HepG2 (cell line): ENCODE results near the gene SLC25A22. TPM values are rescaled to one million over a fixed set of nuclear protein-coding genes. Genes with fewer than 3 reads are reported as not detected.

Source experiments
- HNF4G ChIP-seq, 2 experiments: sonication (generic) in 1 of 2; formaldehyde crosslinking in 1 of 2; IDR thresholded peaks; 2 replicates each; pipeline versions ENCODE4 v1.4.0 to v1.6.1; 2011 to 2020; ENCODE audit warnings: borderline replicate concordance in 2 of 2, low read depth in 2 of 2, mild to moderate bottlenecking in 2 of 2, low read length in 1 of 2, missing genetic modification reagents in 1 of 2, moderate library complexity in 1 of 2
- MYPOP ChIP-seq: sonication (generic); formaldehyde crosslinking; IDR thresholded peaks from 2 replicates; pipeline ENCODE4 v1.8.1; 2023; ENCODE audit warnings: mild to moderate bottlenecking, moderate library complexity, missing genetic modification reagents
- PHB2 ChIP-seq: fragments of 450-650 bp; IDR thresholded peaks from 2 replicates; pipeline ENCODE4 v1.6.1; 2018; ENCODE audit not compliant: partially characterized antibody
- RAD21 ChIP-seq: fragments of 450-650 bp; formaldehyde crosslinking; IDR thresholded peaks from 2 replicates; pipeline ENCODE4 v1.5.0; 2020; ENCODE audit warnings: mild to moderate bottlenecking
- ZFP37 ChIP-seq: sonication (generic); formaldehyde crosslinking; IDR thresholded peaks from 2 replicates; pipeline ENCODE4 v1.4.0; 2020; ENCODE audit warnings: missing genetic modification reagents, borderline replicate concordance
- ZNF274 ChIP-seq: sonication (generic); formaldehyde crosslinking; IDR thresholded peaks from 2 replicates; pipeline ENCODE4 v1.5.1; 2020; ENCODE audit warnings: mild to moderate bottlenecking, missing genetic modification reagents
- polyA plus RNA-seq, 8 experiments: library from polyadenylated mRNA; depleted of rRNA in 3 of 8; stranded (reverse) in 7 of 8; unstranded in 1 of 8; fragments of >200 nt; fragmentation: Illumina TruSeq in 4 of 8; extraction: Trizol in 4 of 8; gene quantifications; 2 replicates each; pipeline versions ENCODE4 v1.2.1 to v1.2.3, GENCODE V29; 2011 to 2016; ENCODE audit warnings: low read depth in 4 of 8, missing spikeins in 1 of 8, mixed read lengths in 1 of 8; ENCODE audit not compliant: insufficient read depth in 1 of 8
- total RNA-seq, 5 experiments: library from RNA; depleted of rRNA; stranded (reverse); fragments of >200 nt; fragmentation: Illumina TruSeq; extraction: Trizol; gene quantifications; 2 replicates each; pipeline ENCODE4 v1.2.3, GENCODE V29; 2016; ENCODE audit warnings: low read depth in 1 of 5
- TF ChIP-seq, protein P1 (sequence below): sonication (generic); formaldehyde crosslinking; IDR thresholded peaks from 2 replicates; pipeline ENCODE4 v1.4.0; 2020; ENCODE audit warnings: low read depth, missing genetic modification reagents
- TF ChIP-seq, protein P2 (sequence below): sonication (generic); formaldehyde crosslinking; IDR thresholded peaks from 2 replicates; pipeline ENCODE4 v1.4.0; 2020; ENCODE audit warnings: missing genetic modification reagents

SLC25A22 gene
- total and polyA plus RNA-seq, 2 of the 13 experiments (the other 11 are each of a cell fraction or from before 2014, with no cell fraction given) = 12.4 to 19.2 TPM

GRCh38 chr11:793556-793955, 4.5 kb downstream of the SLC25A22 start (continued):
- TF ChIP-seq ZFP37 (CRISPR knock-in tag) (no peak), ZNF274 (CRISPR knock-in tag) (no peak), RAD21 (no peak), PHB2 (no peak), MYPOP (CRISPR knock-in tag) (no peak), HNF4G (IDR thresholded peaks at IDR 0.05; ENCODE audit: borderline replicate concordance, low read depth, low read length) (no peak), HNF4G (CRISPR knock-in tag; IDR thresholded peaks at IDR 0.05; ENCODE audit: borderline replicate concordance, low read depth) (no peak)
- TF ChIP-seq, protein P1, sequence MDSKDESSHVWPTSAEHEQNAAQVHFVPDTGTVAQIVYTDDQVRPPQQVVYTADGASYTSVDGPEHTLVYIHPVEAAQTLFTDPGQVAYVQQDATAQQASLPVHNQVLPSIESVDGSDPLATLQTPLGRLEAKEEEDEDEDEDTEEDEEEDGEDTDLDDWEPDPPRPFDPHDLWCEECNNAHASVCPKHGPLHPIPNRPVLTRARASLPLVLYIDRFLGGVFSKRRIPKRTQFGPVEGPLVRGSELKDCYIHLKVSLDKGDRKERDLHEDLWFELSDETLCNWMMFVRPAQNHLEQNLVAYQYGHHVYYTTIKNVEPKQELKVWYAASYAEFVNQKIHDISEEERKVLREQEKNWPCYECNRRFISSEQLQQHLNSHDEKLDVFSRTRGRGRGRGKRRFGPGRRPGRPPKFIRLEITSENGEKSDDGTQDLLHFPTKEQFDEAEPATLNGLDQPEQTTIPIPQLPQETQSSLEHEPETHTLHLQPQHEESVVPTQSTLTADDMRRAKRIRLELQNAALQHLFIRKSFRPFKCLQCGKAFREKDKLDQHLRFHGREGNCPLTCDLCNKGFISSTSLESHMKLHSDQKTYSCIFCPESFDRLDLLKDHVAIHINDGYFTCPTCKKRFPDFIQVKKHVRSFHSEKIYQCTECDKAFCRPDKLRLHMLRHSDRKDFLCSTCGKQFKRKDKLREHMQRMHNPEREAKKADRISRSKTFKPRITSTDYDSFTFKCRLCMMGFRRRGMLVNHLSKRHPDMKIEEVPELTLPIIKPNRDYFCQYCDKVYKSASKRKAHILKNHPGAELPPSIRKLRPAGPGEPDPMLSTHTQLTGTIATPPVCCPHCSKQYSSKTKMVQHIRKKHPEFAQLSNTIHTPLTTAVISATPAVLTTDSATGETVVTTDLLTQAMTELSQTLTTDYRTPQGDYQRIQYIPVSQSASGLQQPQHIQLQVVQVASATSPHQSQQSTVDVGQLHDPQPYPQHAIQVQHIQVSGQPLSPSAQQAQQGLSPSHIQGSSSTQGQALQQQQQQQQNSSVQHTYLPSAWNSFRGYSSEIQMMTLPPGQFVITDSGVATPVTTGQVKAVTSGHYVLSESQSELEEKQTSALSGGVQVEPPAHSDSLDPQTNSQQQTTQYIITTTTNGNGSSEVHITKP = no peak
- TF ChIP-seq, protein P2, sequence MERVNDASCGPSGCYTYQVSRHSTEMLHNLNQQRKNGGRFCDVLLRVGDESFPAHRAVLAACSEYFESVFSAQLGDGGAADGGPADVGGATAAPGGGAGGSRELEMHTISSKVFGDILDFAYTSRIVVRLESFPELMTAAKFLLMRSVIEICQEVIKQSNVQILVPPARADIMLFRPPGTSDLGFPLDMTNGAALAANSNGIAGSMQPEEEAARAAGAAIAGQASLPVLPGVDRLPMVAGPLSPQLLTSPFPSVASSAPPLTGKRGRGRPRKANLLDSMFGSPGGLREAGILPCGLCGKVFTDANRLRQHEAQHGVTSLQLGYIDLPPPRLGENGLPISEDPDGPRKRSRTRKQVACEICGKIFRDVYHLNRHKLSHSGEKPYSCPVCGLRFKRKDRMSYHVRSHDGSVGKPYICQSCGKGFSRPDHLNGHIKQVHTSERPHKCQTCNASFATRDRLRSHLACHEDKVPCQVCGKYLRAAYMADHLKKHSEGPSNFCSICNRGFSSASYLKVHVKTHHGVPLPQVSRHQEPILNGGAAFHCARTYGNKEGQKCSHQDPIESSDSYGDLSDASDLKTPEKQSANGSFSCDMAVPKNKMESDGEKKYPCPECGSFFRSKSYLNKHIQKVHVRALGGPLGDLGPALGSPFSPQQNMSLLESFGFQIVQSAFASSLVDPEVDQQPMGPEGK (CRISPR knock-in tag) = no peak
